Cardiac muscle cell (in vitro differentiated cells and primary cell): ENCODE results near the gene GPR152. TPM values are rescaled to one million over a fixed set of nuclear protein-coding genes. Genes with fewer than 3 reads are reported as not detected.

ENCODE experiments used
- DNase-seq, 2 donors: peaks; one replicate each; pipeline versions ENCODE4 v3.0.0 to v3.0.0-alpha.2; 2010 to 2017; ENCODE audit warnings: low read depth in 1 of 2, low spot score in 1 of 2
- H3K27ac ChIP-seq: fragments of 200-600 bp; sonication (generic); 2 replicates; pipeline ENCODE4 v1.5.1; 2016
- H3K27me3 ChIP-seq: fragments of 200-600 bp; sonication (generic); 2 replicates; pipeline ENCODE4 v1.6.0; 2016; ENCODE audit warnings: control low read depth
- H3K36me3 ChIP-seq: fragments of 200-600 bp; sonication (generic); 2 replicates; pipeline ENCODE4 v1.5.1; 2016; ENCODE audit warnings: control low read depth
- H3K4me1 ChIP-seq: fragments of 200-600 bp; sonication (generic); 2 replicates; pipeline ENCODE4 v1.8.1; 2017; ENCODE audit warnings: low read depth, mild to moderate bottlenecking, mixed run types
- H3K4me3 ChIP-seq: fragments of 200-600 bp; sonication (generic); 2 replicates; pipeline ENCODE4 v1.5.1; 2016; ENCODE audit warnings: mild to moderate bottlenecking
- H3K9me3 ChIP-seq: fragments of 200-600 bp; sonication (generic); 2 replicates; pipeline ENCODE4 v1.5.1; 2017; ENCODE audit warnings: low read depth, mild to moderate bottlenecking, control low read depth
- CTCF ChIP-seq: IDR thresholded peaks from 2 replicates; pipeline ENCODE4 v1.5.1; 2012; ENCODE audit warnings: low read depth, mild to moderate bottlenecking, low read length
- polyA plus RNA-seq: library from polyadenylated mRNA; unstranded; fragments of >200 nt; fragmentation: Nextera tagmentation; extraction: Ambion mirVana; gene quantifications from 2 replicates; pipeline ENCODE4 v1.2.1, GENCODE V29; 2016
- total RNA-seq: library from RNA; depleted of rRNA; stranded (reverse); fragments of >200 nt; gene quantifications from 2 replicates; pipeline ENCODE4 v1.2.3, GENCODE V29; 2016

GPR152 gene
- total and polyA plus RNA-seq, 2 experiments from 2014 or later, result not detected

GRCh38 chr11:67433536-67434394, 18.8 kb downstream of the GPR152 start:
- DNase-seq, result no peak
- no peak for TF ChIP-seq CTCF
- Histone ChIP-seq H3K27ac (no peak overlapping the region), H3K9me3 (no peaks in the 10 kb centered on the region), H3K4me1 (no peaks in the 10 kb centered on the region), H3K4me3 (no peak overlapping the region), H3K36me3 (peaks cover 22% of the 10 kb centered on the region), H3K27me3 (no peaks in the 10 kb centered on the region)

GRCh38 chr11:67432655-67433349, 19.7 kb downstream of the GPR152 start:
- no peak for TF ChIP-seq CTCF
- peaks cover 20% of the 10 kb centered on the region for H3K36me3 ChIP-seq
- no peak overlapping the region for H3K4me3 ChIP-seq
- H3K9me3 ChIP-seq, result no peaks in the 10 kb centered on the region
- no peaks in the 10 kb centered on the region for H3K27me3 ChIP-seq
- no peak overlapping the region for H3K27ac ChIP-seq
- H3K4me1 ChIP-seq, result no peaks in the 10 kb centered on the region
- no peak for DNase-seq

- no peak for TF ChIP-seq CTCF
- no peak overlapping the region for H3K27ac ChIP-seq
Observed at GRCh38 chr11:67431346-67432249, 20.9 kb downstream of the GPR152 start.

GRCh38 chr11:67429722-67430121, 22.8 kb downstream of the GPR152 start:
- no peak overlapping the region for H3K27ac ChIP-seq

More at GRCh38 chr11:67431346-67432249, 20.9 kb downstream of the GPR152 start:
- no peaks in the 10 kb centered on the region for H3K4me1 ChIP-seq
- H3K27me3 ChIP-seq, result no peaks in the 10 kb centered on the region
- peaks cover 20% of the 10 kb centered on the region for H3K36me3 ChIP-seq
- H3K4me3 ChIP-seq, result no peak overlapping the region
- H3K9me3 ChIP-seq, result no peaks in the 10 kb centered on the region
- no peak for DNase-seq

More at GRCh38 chr11:67429722-67430121, 22.8 kb downstream of the GPR152 start:
- Histone ChIP-seq H3K36me3 (peaks cover 20% of the 10 kb centered on the region), H3K9me3 (no peaks in the 10 kb centered on the region), H3K4me1 (no peaks in the 10 kb centered on the region), H3K4me3 (no peak overlapping the region), H3K27me3 (no peaks in the 10 kb centered on the region)
- DNase-seq, result no peak
- TF ChIP-seq CTCF, result no peak
